GM12878 (cell line): Measurements from ENCODE around the gene LIG3. TPM values are rescaled to one million over a fixed set of nuclear protein-coding genes. Genes with fewer than 3 reads are reported as not detected.

Experiments used
- ATAC-seq: fragments of 200-7000 bp; cut with Tn5 transposase; 3 replicates; pipeline ENCODE4 v1.9.1; 2020; ENCODE audit warnings: mild to moderate bottlenecking, moderate library complexity
- BruUV-seq: library from RNA; stranded (reverse); fragments of 400-500 nt; replicated peaks from 2 replicates; lab custom pipeline; 2021; lab: Mats Ljungman, UMichigan
- CTCF ChIA-PET: fragments of 300-600 bp; sonication (Branson Sonifier 250); formaldehyde crosslinking; extraction: SDS; loops from one replicate; lab custom pipeline; 2021; ENCODE audit warnings: inconsistent platforms; lab: Yijun Ruan, JAX
- POLR2A ChIA-PET: fragments of 350-600 bp; formaldehyde crosslinking; extraction: SDS; loops from one replicate; lab custom pipeline; 2021; ENCODE audit warnings: inconsistent platforms; lab: Charles Lee
- RAD21 ChIA-PET: fragments of 300-600 bp; sonication (Branson Sonifier 250); formaldehyde crosslinking; loops from one replicate; lab custom pipeline; 2023; ENCODE audit warnings: antibody characterized with exemption; ENCODE audit not compliant: unreplicated experiment; lab: Charles Lee
- SMC1A ChIA-PET: fragments of 300-600 bp; sonication (Branson Sonifier 250); formaldehyde crosslinking; loops from one replicate; lab custom pipeline; 2023; ENCODE audit not compliant: unreplicated experiment, uncharacterized antibody; lab: Charles Lee
- DNase-seq: peaks from one replicate; pipeline ENCODE4 v3.0.0-alpha.2; 2011; ENCODE audit warnings: low read depth, low spot score
- FAIRE-seq: peaks from 3 replicates; lab custom pipeline; 2011; peaks lifted over from hg19 to GRCh38; lab: Jason Lieb, UNC
- H2AFZ ChIP-seq: 2 replicates; pipeline ENCODE4 v1.6.0; 2011; ENCODE audit warnings: low read depth, low read length, control low read depth; ENCODE audit not compliant: control insufficient read depth
- H3K27ac ChIP-seq: 2 replicates; pipeline ENCODE4 v1.5.1; 2011; ENCODE audit warnings: control low read depth; ENCODE audit not compliant: control insufficient read depth, insufficient read depth
- H3K27me3 ChIP-seq, 2 experiments: replicated peaks in 1 of 2; 2 replicates each; pipeline versions ENCODE4 v1.6.0 to v1.6.1; 2011; ENCODE audit warnings: low read length in 1 of 2; ENCODE audit not compliant: control insufficient read depth in 2 of 2, insufficient read depth in 2 of 2
- H3K36me3 ChIP-seq, 2 experiments: 2 replicates each; pipeline ENCODE4 v1.5.1; 2011; ENCODE audit warnings: low read length in 1 of 2; ENCODE audit not compliant: control insufficient read depth in 2 of 2, insufficient read depth in 2 of 2
- H3K4me1 ChIP-seq: 2 replicates; pipeline ENCODE4 v1.6.1; 2011; ENCODE audit warnings: mild to moderate bottlenecking, low read length, moderate library complexity, mixed read lengths; ENCODE audit not compliant: control insufficient read depth, insufficient read depth
- H3K4me2 ChIP-seq: 2 replicates; pipeline ENCODE4 v1.6.0; 2011; ENCODE audit warnings: control low read depth; ENCODE audit not compliant: control insufficient read depth, insufficient read depth
- H3K4me3 ChIP-seq: fragments of 200-600 bp; sonication (generic); 2 replicates; pipeline ENCODE4 v1.5.1; 2016
- H3K79me2 ChIP-seq: 2 replicates; pipeline ENCODE4 v1.6.0; 2011; ENCODE audit warnings: low read length; ENCODE audit not compliant: control insufficient read depth, insufficient read depth
- H3K9ac ChIP-seq: 2 replicates; pipeline ENCODE4 v1.8.0; 2011; ENCODE audit warnings: low read length, control low read depth, mixed read lengths; ENCODE audit not compliant: control insufficient read depth, insufficient read depth
- H3K9me3 ChIP-seq: replicated peaks from 3 replicates; pipeline ENCODE4 v1.5.1; 2011; ENCODE audit warnings: mild to moderate bottlenecking, low read length; ENCODE audit not compliant: control insufficient read depth, insufficient read depth
- H4K20me1 ChIP-seq: 2 replicates; pipeline ENCODE4 v1.6.0; 2011; ENCODE audit not compliant: control insufficient read depth, insufficient read depth
- ATF2 ChIP-seq: IDR thresholded peaks from 2 replicates; pipeline ENCODE4 v1.6.1; 2012; ENCODE audit warnings: low read length, inconsistent platforms
- BACH1 ChIP-seq: fragments of 450-650 bp; IDR thresholded peaks from 2 replicates; pipeline ENCODE4 v1.6.1; 2017; ENCODE audit warnings: mild to moderate bottlenecking, borderline replicate concordance
- FOXK2 ChIP-seq: fragments of 450-650 bp; IDR thresholded peaks from 2 replicates; pipeline ENCODE4 v1.6.1; 2017; ENCODE audit warnings: mild to moderate bottlenecking, moderate library complexity
- GABPA ChIP-seq: IDR thresholded peaks from 2 replicates; pipeline ENCODE4 v1.6.1; 2014; ENCODE audit warnings: antibody characterized with exemption, low read depth, mild to moderate bottlenecking, inconsistent platforms
- KAT2A ChIP-seq: conservative IDR thresholded peaks from 2 replicates; pipeline ENCODE4 v1.6.1; 2011; ENCODE audit warnings: low read depth, low read length; ENCODE audit not compliant: control insufficient read depth
- NR2C1 ChIP-seq: fragments of 450-650 bp; IDR thresholded peaks from 2 replicates; pipeline ENCODE4 v1.6.1; 2017; ENCODE audit warnings: antibody characterized with exemption, mild to moderate bottlenecking, moderate library complexity
- NR2F1 ChIP-seq: fragments of 450-650 bp; conservative IDR thresholded peaks from 2 replicates; pipeline ENCODE4 v1.6.1; 2017; ENCODE audit warnings: mild to moderate bottlenecking
- POLR2A ChIP-seq: IDR thresholded peaks from 2 replicates; pipeline ENCODE4 v1.6.1; 2011; ENCODE audit warnings: low read depth, mild to moderate bottlenecking, low read length
- RELB ChIP-seq: fragments of 450-650 bp; IDR thresholded peaks from 2 replicates; pipeline ENCODE4 v1.6.1; 2017; ENCODE audit warnings: low read depth, mild to moderate bottlenecking, moderate library complexity
- RUNX3 ChIP-seq: IDR thresholded peaks from 2 replicates; pipeline ENCODE4 v1.6.1; 2012; ENCODE audit warnings: low read length, inconsistent platforms
- SPI1 ChIP-seq: IDR thresholded peaks from 2 replicates; pipeline ENCODE4 v1.6.1; 2011; ENCODE audit warnings: low read depth, mild to moderate bottlenecking, low read length, moderate library complexity, borderline replicate concordance; ENCODE audit not compliant: insufficient read depth
- TCF7 ChIP-seq: IDR thresholded peaks from 2 replicates; pipeline ENCODE4 v1.6.1; 2014; ENCODE audit warnings: antibody characterized with exemption, borderline replicate concordance
- WRNIP1 ChIP-seq: IDR thresholded peaks from 2 replicates; pipeline ENCODE4 v1.6.1; 2011; ENCODE audit warnings: low read depth, low read length, improper control_type of control experiment, borderline replicate concordance
- WGBS: methylation state at CpG from one replicate; pipeline ENCODE4 v1.1.6; 2016; ENCODE audit warnings: low lambda C conversion rate; ENCODE audit not compliant: insufficient replicate concordance, insufficient coverage; ENCODE audit errors: missing lambda C conversion rate; 5-methylcytosine and 5-hydroxymethylcytosine counted together
- in situ Hi-C: fragments of 300-500 bp; cut with MboI; formaldehyde crosslinking; loops from 9 replicates; pipeline ENCODE4 v1.14.3; 2018; ENCODE audit warnings: mixed read lengths
- intact Hi-C: fragments of 100-400 bp; cut with micrococcal nuclease; formaldehyde crosslinking; loops from one replicate; pipeline ENCODE4 v1.14.2; 2022; ENCODE audit not compliant: unreplicated experiment
- polyA plus RNA-seq, 11 experiments: library from polyadenylated mRNA; depleted of rRNA in 4 of 11; unstranded in 6 of 11; stranded (reverse) in 5 of 11; fragments of >200 nt; fragmentation: Nextera tagmentation in 4 of 11; fragmentation: Illumina TruSeq in 1 of 11; extraction: Ambion mirVana in 4 of 11; extraction: Trizol in 1 of 11; gene quantifications; 1 replicate in 1 of 11; 2 replicates in 10 of 11; pipeline versions ENCODE4 v1.2.1 to v1.2.3, GENCODE V29; 2011 to 2016; ENCODE audit warnings: inconsistent platforms in 2 of 11, missing spikeins in 2 of 11, low read depth in 1 of 11
- total RNA-seq, 4 experiments: library from RNA; depleted of rRNA in 3 of 4; stranded (reverse); fragments of >200 nt in 3 of 4; fragmentation: Illumina TruSeq in 1 of 4; extraction: Trizol in 1 of 4; gene quantifications; 2 replicates each; pipeline versions ENCODE4 v1.2.1 to v1.2.3, GENCODE V29; 2013 to 2021

LIG3 gene
- total and polyA plus RNA-seq, 10 of the 15 experiments (the other 5 are each of a cell fraction or from before 2014, with no cell fraction given): 6.5 to 45.4 (median 31.0) TPM

- peak; percentile 23 for FAIRE-seq
Measured at GRCh38 chr17:35022536-35023063, 42.3 kb downstream of the LIG3 start.

GRCh38 chr17:35023538-35023937 is 43.2 kb downstream of the LIG3 start:
- ATAC-seq (no peak), FAIRE-seq (no peak), DNase-seq (no peak)
- POLR2A ChIA-PET: interaction anchor here (0.5 to 2.4 kb wide), 3 partner anchors 11 to 92 kb away, joined by 3 to 6 read pairs (median 3); no protein-coding TSS in a partner anchor
- H3K9me3 ChIP-seq: no peaks in the 10 kb centered on the region
- no peak overlapping the region for H2AFZ ChIP-seq
- no peaks in the 10 kb centered on the region for H3K79me2 ChIP-seq
- no peak for TF ChIP-seq ATF2
- TF ChIP-seq BACH1: no peak
- no peak for TF ChIP-seq KAT2A
- no peak for TF ChIP-seq RELB
- no peak for TF ChIP-seq SPI1
- TF ChIP-seq TCF7: no peak
- no peak for TF ChIP-seq NR2F1
- no peak for TF ChIP-seq FOXK2
- no peak for TF ChIP-seq POLR2A
- no peak overlapping the region for H3K4me3 ChIP-seq
- no peak overlapping the region for H3K27ac ChIP-seq
- H3K9ac ChIP-seq: no peak overlapping the region
- SMC1A ChIA-PET: interaction anchor here (1.0 to 2.5 kb wide), 9 partner anchors 14 to 95 kb away, joined by 3 to 8 read pairs (median 4); partner anchors contain the start of gene RFFL
- in situ Hi-C loops: no loop called here
- BruUV-seq: no TSS peak
- intact Hi-C loops: no loop called here
- H3K36me3 ChIP-seq: peaks cover 12 to 33% of the 10 kb centered on the region in 2 experiments; a peak in 3 of 4 replicates
- RAD21 ChIA-PET: interaction anchor here (1.4 to 1.5 kb wide), 2 partner anchors 40 to 66 kb away, joined by 5 to 6 read pairs; partner anchors contain the start of gene RFFL
- H3K4me2 ChIP-seq: no peak overlapping the region
- CTCF ChIA-PET: interaction anchor here (0.9 to 1.8 kb wide), 4 partner anchors 9 to 95 kb away, joined by 4 to 6 read pairs (median 5); no protein-coding TSS in a partner anchor
- WGBS: 100% methylated on average over 3 of the region's 3 CpGs
- H3K27me3 ChIP-seq: no peaks in the 10 kb centered on the region
- H3K4me1 ChIP-seq: peaks cover 4% of the 10 kb centered on the region
- H4K20me1 ChIP-seq: no peaks in the 10 kb centered on the region

More at GRCh38 chr17:35022536-35023063, 42.3 kb downstream of the LIG3 start:
- intact Hi-C loops (no loop called here), in situ Hi-C loops (no loop called here)
- SMC1A ChIA-PET: interaction anchor here (0.9 to 2.5 kb wide), 14 partner anchors 10 to 96 kb away, joined by 3 to 8 read pairs (median 3); no protein-coding TSS in a partner anchor
- TF ChIP-seq RUNX3 (peak; percentile 29; the same call in 1 of the 2 replicates), GABPA (peak; percentile 67; the same call in 1 of the 2 replicates), POLR2A (peak; percentile 61), WRNIP1 (no peak), NR2C1 (0 out of 2 replicates have a peak, but pooled peaks have one; percentile 24)
- Histone ChIP-seq H3K4me1 (peaks cover 4% of the 10 kb centered on the region), H4K20me1 (no peaks in the 10 kb centered on the region), H3K36me3 (peaks cover 12 to 35% of the 10 kb centered on the region in 2 experiments; a peak in 3 of 4 replicates), H3K79me2 (no peaks in the 10 kb centered on the region), H3K9ac (no peak overlapping the region), H3K4me2 (peak overlapping the region; percentile 7; the same call in 1 of the 2 replicates), H3K27ac (peak overlapping the region; percentile 34), H2AFZ (peak overlapping the region; percentile 21), H3K27me3 (no peaks in the 10 kb centered on the region), H3K4me3 (no peak overlapping the region), H3K9me3 (no peaks in the 10 kb centered on the region)
- DNase-seq: no peak
- CTCF ChIA-PET: interaction anchor here (0.6 to 1.8 kb wide), 6 partner anchors 10 to 475 kb away, joined by 3 to 6 read pairs (median 4); no protein-coding TSS in a partner anchor
- ATAC-seq: peak; percentile 88
- RAD21 ChIA-PET: interaction anchor here (1.0 to 1.5 kb wide), 5 partner anchors 9 to 67 kb away, joined by 3 to 6 read pairs (median 4); partner anchors contain the start of gene RFFL
- WGBS: 24% methylated on average over 8 of the region's 8 CpGs
- POLR2A ChIA-PET: interaction anchor here (0.5 to 2.4 kb wide), 6 partner anchors 9 to 278 kb away, joined by 3 to 6 read pairs (median 4); no protein-coding TSS in a partner anchor
- BruUV-seq: no TSS peak
